T47D (cell line): ENCODE results near the gene IL9R.
"Not testable (repeated sequence)": the region's sequence is repeated elsewhere in the genome, so short reads cannot be mapped to it uniquely, and the experiment has no call there.

Experiments
- DNase-seq, 2 experiments: peaks; one replicate each; pipeline versions ENCODE4 v3.0.0 to v3.0.0-alpha.2; 2011 to 2012; ENCODE audit warnings: low read depth in 1 of 2, low spot score in 1 of 2
- in situ Hi-C: cut with HindIII; loops from 2 replicates; pipeline ENCODE4 v1.10.0; 2016; ENCODE audit warnings: low sequenced_read_pairs, low pct_unique_long_range_greater_than_20kb

The IL9R gene

DNA sequence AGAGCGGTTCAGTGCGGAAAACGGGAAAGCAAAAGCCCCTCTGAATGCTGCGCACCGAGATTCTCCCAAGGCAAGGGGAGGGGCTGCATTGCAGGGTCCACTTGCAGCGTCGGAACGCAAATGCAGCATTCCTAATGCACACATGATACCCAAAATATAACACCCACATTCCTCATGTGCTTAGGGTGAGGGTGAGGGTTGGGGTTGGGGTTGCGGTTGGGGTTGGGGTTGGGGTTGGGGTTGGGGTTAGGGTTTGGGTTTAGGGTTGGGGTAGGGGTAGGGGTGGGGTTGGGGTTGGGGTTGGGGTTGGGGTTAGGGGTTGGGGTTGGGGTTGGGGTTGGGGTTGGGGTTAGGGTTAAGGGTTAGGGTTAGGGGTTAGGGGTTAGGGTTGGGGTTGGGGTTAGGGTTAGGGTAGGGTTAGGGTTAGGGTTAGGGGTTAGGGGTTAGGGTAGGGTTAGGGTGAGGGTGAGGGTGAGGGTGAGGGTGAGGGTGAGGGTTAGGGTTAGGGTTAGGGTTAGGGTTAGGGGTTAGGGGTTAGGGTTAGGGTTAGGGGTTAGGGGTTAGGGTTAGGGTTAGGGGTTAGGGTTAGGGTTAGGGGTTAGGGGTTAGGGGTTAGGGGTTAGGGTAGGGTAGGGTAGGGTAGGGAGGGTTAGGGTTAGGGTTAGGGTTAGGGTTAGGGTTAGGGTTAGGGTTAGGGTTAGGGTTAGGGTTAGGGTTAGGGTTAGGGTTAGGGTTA lies 32.4 kb downstream of the IL9R start:
- in situ Hi-C loops, result not testable (repeated sequence)
- peak in 1 of 2 experiments; percentile 69 for DNase-seq

DNA sequence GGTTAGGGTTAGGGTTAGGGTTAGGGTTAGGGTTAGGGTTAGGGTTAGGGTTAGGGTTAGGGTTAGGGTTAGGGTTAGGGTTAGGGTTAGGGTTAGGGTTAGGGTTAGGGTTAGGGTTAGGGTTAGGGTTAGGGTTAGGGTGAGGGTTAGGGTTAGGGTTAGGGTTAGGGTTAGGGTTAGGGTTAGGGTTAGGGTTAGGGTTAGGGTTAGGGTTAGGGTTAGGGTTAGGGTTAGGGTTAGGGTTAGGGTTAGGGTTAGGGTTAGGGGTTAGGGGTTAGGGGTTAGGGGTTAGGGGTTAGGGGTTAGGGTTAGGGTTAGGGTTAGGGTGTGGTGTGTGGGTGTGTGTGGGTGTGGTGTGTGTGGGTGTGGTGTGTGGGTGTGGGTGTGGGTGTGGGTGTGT lies 33.0 kb downstream of the IL9R start:
- in situ Hi-C loops, DNase-seq: not testable (repeated sequence)
